EH (cell line): Measurements from ENCODE around the gene COL18A1.

Experiments used
- DNase-seq: peaks from one replicate; pipeline ENCODE4 v3.0.0-alpha.2; 2015; ENCODE audit warnings: low read depth

COL18A1 gene

DNA sequence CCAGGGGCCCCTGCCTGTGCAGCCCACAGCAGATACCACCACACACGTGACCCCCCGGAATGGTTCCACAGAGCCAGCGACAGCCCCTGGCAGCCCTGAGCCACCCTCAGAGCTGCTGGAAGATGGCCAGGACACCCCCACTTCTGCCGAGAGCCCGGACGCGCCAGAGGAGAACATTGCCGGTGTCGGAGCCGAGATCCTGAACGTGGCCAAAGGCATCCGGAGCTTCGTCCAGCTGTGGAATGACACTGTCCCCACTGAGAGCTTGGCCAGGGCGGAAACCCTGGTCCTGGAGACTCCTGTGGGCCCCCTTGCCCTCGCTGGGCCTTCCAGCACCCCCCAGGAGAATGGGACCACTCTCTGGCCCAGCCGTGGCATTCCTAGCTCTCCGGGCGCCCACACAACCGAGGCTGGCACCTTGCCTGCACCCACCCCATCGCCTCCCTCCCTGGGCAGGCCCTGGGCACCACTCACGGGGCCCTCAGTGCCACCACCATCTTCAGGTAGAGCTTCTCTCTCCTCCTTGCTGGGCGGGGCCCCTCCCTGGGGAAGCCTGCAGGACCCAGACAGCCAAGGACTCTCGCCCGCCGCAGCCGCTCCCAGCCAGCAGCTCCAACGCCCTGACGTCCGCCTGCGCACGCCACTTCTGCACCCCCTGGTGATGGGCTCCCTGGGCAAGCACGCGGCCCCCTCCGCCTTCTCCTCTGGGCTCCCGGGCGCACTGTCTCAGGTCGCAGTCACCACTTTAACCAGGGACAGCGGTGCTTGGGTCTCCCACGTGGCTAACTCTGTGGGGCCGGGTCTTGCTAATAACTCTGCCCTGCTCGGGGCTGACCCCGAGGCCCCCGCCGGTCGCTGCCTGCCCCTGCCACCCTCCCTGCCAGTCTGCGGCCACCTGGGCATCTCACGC lies 51.0 kb downstream of the COL18A1 start:
- no peak for DNase-seq

DNA sequence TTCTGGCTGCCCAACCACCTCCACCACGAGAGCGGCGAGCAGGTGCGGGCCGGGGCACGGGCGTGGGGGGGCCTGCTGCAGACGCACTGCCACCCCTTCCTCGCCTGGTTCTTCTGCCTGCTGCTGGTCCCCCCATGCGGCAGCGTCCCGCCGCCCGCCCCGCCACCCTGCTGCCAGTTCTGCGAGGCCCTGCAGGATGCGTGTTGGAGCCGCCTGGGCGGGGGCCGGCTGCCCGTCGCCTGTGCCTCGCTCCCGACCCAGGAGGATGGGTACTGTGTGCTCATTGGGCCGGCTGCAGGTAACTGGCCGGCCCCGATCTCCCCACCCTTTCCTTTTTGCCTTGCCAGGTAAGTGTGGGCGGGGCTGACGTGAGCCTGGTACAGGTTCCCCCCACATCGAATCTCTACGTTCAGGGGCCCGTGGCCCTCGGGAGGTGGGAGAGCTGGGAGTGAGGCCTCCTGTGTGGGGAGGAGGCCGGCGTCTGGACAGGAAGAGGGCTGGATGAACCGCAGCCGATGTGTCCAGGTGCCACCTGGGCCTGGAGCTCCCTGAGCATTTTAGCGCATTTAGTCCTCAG lies 51.7 kb downstream of the COL18A1 start:
- no peak for DNase-seq

DNA sequence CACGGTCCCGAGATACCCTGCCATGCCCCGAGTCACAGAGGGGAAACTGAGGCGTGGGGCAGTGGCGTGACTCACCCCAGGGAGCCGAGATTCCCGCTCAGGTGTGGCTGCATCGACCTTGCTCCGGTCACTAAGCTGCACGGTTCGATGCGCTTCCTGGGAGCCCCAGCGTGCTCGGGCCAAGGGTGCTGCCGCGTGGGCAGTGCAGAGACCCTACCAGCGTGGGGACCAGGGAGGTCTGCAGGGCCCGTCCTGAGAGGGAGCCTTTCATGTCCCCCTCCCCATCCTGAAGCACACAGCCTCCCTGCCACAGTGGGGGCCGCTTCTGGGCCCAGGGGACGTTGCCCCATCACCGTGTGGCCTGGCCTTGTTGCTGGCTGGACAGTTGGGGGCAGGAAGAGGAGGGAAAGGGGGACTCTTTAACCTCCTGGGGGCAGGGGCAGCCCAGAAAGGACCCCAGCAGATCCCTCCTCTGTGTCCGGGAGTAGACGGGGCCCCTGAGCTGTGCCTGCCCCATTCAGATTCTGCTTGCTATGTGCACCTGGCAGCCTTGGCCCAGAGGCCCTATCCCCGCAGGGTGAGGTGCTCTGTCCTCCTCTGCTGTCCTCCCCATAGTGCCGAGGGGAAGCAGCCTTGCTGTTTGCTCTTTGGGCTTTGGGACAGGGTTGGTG lies 52.3 kb downstream of the COL18A1 start:
- no peak for DNase-seq

DNA sequence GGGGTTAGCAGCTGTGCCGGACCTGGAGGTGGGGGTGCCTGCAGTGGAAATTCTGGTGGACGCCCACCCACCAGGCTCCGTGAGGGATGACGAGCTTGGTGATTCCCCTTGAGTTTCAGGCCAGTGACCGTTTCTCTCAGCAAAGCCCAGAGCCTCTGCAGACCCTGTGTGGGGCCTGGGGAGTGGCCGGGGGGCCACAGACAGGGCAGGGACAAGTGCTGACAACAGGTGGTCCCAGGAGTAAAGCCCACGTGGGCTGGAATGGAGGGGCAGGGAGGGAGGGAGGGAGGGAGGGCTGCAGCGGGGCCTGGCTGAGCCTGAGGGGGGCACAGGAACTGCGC lies 52.8 kb downstream of the COL18A1 start:
- no peak for DNase-seq

DNA sequence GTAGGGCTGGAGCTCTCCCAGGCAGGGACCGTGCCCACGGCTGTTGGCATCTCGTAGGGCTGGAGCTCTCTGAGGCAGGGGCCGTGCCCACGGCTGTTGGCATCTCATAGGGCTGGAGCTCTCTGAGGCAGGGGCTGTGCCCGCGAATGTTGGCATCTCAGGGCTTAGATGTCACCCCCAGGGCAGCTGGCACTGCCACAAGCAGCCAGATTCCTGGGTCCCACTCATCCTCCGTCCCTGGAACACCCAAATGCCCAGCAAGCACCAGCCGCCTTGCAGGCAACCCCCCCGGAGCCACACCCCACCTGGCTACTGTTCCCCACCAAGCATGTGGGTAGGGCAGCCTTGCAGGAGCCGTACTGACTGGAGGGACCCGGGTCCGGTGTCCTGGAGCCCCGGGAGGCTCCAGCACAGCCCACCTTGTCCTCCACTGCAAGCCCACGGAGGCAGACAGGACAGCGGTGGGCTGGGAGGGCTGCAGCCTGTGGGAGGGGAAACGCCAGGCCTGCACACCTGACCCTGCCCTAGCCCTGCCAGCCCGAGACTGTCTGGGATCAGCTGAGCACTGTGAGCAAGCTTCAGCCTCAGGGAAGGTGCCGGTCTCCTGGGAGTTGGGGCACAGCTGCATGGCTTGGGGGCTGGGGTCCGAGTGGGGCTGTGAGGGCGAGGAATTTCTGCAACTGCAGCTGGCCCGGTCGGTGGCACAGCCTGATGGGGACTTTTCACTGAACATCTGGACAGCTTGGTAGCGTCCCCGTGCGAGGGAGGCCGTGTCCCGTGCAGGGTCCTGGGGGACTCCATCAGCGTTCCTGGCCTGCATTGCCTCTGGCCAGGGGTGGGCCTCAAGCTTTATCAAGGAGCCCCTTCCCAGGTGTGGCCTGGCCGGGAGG lies 53.6 kb downstream of the COL18A1 start:
- DNase-seq = no peak

DNA sequence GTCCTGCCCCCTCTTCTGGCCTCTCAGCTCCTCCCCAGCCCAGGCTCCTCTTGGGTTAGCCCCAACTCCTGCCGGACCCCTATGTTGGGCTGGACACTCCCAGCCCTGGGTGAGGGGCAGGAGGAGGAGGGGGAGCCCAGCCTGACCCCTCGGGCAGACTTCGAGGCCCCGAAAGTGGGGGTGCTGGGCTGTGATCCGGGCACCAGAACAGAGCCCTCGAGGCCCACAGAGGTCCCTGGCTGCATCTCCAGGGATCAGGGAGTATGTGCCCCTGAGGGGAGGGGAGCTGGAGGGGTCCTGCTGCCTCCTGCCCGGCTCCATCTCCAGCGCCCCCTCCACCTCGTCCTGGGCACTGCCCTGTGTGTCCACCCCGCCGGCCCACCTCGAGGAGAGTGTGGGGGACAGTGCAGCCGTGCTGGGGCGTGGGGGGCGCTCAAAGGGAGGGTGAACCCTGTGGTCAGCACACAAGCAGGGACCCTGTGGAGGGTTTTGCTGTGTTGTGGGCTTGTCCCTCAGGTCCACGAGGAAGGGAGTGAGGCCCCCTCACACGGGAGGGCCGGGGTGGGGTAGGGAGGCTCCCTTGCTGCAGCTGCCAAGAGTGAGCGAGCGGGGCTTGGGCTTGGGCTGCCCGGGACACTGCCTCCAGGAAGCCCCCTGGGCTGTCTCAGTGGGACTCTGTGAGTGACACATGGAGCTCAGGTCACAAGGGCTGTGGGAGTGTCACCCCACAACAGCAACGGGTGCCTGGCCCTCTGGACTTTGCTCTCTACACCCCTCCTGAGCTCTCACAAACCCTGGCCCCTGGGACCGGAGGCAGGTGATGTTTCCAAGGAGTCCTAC lies 54.4 kb downstream of the COL18A1 start:
- no peak for DNase-seq

DNA sequence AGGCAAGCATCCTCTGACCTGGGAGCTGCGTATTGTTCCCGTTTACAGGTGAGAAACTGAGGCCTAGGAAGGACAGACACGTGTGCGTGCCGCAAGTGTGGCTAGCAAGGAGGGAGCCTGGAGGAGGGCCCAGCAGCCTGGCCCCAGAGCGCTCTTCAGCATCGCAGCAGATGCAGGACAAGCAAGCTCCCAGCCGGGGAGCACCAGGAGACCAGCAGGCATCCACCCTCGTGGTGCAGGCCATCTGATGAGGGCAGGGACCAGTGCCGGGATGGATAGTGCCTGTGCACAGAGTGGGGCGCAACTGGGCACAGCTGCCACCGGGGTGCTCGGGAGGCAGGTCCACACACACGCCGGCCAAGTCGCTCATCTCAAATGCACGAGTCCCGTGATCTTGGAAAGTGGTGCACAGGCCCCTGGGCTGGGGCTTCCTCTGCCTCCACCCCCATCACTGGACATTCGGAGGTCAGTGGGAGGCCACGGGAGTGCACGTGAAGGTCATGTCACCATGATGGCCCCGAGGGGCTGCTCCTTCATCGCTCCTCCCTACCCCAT lies 55.1 kb downstream of the COL18A1 start:
- peak; percentile 29 for DNase-seq

DNA sequence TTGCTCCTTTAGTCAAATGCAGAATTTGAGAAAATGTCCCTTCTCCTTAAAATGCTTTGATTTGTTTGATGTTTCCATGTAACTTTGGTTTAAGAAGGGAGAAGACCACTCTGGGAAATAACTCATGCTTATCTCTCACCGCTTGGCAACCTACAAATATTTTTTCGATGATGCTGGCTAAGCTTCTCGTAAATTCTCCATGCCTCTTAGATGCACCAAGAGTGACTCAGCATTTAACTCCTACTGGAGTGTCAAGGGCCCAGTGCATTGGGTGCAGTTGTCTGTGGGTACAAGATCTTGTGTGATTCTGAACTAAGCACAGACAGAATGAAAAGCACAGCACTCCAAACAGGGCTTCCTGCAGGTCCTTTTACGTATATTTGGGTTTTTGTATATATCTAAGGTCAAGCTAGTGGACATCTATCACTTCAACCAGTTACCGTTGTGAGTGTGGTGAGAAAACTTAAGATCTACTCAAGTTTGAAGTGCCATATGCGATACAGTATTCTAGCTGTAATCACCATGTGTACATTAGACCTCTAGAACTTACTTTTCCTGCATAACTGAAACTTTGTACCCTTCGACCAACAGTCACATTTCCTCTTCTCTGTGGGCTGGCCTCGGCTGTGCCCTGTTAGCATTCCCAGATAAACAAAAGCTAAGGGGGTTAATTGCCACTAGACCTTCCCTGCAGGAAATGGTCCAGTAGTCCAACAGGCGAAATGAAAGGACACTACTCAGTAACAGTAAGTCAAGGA lies 55.8 kb downstream of the COL18A1 start:
- peak; percentile 95 for DNase-seq

DNA sequence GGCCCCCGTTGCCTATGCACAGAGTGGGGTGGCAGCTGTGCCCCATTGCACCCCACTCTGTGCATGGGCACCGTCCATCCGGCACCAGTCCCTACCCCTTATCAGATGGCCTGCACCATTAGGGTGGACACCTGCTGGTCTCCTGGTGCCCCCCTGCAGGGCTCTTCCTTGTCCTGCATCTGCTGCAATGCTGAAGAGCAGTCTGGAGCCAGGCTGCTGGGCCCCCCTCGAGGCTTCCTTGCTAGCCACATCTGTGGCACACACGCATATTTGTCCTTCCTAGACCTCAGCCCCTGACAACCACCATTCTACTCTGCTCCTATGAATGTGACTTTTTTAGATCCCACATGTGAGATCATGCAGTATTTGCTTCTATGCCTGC lies 56.4 kb downstream of the COL18A1 start:
- DNase-seq = peak; percentile 45

DNA sequence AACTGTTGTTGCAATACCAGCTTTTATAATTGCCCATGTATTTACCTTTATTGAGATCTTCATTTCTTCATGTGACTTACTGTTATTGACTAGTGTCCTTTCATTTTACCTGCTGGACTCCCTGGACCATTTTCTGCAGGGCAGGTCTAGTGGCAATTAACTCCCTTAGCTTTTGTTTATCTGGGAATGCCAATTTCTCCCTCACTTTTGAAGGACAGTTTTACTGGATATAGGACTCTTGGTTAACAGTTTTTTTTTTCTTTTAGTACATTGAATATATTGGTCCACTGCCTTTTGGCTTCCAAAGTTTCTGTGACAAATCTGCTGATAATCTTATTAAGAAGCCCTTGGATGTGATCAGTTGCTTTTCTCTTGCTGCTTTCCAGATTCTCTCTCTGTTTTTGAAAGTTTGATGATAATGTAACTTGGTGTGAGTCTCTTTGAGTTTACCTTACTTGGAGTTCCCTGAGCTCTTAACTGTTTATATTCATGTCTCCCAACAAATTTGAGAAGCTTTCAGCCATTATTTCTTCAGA lies 56.9 kb downstream of the COL18A1 start:
- DNase-seq = no peak

DNA sequence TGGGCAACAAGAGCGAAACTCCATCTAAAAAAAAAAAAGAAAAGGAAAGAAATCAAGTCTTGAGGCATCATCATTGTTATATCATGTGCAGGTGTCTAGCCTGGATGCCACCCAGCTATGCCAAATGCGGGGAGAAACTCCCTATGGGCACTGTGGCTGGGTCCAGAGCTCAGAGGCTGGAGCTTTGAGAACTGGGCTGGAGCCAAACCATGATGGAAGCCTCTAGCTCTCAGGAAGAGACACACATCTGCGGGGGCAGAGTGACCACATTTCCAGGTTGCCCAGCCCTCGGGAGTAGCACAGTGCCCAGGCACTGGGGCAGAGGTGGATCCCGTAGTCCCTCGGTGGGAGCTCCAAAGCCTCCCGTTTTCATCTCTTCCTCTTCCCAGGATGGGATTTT lies 58.9 kb downstream of the COL18A1 start:
- no peak for DNase-seq

DNA sequence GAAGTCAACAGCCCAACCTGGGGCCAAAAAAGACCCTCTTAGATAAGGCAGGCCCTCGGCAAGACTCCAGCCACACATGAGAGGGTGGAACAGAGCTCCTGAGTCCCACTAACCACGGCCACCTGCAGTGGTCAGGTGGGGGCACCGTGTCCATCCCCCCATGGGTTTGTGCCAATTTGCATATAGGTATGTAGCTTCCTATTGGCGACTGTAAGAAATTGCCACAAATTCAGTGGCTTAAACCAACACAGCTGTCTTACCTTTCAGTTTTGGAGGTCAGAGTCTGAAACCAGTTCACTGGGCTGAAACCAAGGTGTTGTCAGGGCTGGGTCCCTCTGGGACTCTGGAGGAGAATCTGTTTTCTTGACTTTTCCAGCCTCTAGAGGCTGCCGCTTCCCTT lies 59.3 kb downstream of the COL18A1 start:
- DNase-seq = no peak

DNA sequence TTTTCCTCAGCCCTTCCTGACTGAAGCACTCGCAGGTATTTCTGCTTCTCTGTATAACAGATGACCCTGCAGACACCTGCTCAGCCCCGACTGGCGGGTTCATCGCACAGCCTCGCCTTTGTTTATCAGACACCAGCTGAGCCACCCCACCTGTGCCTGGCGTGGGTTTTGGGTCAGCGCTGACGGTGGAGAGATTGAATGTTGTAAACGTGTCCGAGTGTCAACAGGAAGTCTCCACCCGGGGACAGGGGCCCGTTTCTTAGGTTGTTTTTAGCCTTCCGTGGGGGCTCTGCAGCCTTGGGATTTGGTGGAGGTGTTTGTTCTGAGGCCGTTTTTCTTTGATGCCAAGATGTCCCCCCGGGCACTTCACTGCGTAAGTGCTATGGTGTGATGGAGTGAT lies 60.1 kb downstream of the COL18A1 start:
- DNase-seq = no peak

DNA sequence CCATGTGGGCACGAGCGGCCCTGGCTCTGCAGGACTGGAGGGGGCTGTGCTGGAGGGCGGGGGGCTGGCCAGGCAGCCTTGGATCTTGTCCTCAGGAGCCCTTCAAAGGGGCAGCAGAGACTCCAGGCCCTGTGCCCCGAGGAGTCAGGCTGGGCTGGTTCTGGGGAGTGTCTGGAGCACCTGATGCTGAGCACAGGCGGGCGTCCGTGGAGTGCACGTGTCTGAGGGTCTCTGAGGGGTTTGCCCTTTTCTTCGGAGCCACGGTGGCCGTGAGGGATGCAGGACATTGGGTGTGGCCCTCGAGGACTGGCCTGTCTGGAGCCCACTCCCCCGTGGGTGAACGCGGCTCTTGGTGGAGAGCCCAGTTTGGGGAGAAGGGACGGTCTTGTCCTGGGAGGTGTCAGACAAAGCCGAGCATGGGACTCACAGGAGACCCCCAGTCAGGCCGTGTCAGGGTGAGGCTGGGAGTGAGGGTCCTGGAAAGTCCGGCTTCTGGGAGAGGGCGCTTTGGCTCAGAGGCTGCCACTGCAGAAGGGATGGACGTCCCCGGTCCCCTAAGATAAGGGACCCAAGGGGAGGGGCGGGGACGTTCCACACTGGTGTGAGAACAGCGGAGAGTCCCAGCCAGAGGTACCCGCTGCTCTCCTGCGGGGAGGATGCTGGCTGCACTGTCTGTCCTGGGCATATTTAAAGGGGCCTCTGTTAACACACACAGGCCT lies 60.8 kb downstream of the COL18A1 start:
- DNase-seq = no peak

DNA sequence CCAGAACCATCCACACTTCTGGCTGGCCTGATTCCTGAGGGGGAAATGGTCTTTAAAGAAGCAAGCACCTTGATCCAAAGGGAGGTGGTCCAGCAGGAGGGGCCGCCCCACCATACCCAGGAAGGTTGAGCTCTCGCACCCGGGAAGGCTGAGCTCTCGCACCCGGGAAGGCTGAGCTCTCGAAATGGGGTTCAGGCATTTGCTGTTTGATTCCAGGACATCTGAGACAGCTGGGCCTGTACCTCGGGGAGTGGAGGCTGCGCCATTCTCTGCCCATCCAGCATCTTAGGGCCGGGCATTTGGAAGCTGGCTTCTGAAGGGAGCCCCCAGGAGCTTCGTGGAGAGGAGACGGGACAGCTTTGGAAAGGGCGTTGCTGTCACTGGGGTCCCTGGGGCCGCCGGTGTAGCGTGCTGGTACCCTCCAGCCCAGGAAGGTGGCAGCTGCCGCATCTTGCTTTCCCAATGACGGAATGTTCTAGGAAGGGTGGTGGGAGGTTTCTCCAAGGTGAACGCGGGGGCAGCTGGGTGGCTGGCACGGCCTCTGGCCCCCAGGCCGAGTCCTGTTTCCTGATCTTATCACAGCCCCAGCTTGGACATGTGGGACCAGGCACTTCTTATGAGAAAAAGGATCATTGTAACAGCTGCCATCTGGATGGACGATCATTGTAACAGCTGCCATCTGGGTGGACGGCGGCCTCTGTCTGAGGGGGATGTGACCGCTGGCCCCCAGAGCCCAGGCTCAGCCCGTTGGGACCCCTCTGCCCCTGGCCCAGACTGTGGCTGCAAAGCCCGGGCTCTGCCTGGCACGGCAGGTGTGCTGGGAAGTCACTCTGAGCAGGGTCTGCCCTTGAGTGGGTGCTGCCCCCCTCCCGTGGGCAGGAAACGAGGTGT lies 61.6 kb downstream of the COL18A1 start:
- no peak for DNase-seq

DNA sequence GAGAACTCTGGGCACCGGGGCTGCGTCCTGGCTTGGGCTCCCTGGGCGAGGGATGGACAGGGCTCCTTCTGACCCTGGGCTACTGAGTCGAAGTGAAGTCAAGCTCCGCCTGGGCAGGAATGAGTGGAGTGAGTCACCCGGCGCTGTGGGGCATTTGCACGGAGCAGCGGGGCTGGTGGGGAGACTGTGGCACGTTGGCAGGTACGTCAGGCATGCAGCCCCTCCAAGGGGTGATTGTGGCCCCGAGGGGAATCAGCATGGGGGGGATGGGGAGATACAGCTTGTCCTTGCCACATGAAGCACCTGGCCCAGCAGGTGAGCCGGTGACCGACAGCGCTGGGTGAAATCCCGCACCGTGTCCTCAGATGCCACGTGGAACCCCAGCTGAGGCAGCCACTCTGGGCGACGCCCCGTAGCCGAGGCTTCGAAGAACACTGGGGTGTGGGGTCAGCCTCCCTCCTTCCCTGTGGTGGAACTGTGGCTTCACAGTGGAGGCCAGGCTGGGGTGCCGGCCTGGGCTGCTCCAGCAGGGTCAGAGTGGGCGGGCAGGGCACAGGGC lies 62.3 kb downstream of the COL18A1 start:
- DNase-seq = peak; percentile 63

DNA sequence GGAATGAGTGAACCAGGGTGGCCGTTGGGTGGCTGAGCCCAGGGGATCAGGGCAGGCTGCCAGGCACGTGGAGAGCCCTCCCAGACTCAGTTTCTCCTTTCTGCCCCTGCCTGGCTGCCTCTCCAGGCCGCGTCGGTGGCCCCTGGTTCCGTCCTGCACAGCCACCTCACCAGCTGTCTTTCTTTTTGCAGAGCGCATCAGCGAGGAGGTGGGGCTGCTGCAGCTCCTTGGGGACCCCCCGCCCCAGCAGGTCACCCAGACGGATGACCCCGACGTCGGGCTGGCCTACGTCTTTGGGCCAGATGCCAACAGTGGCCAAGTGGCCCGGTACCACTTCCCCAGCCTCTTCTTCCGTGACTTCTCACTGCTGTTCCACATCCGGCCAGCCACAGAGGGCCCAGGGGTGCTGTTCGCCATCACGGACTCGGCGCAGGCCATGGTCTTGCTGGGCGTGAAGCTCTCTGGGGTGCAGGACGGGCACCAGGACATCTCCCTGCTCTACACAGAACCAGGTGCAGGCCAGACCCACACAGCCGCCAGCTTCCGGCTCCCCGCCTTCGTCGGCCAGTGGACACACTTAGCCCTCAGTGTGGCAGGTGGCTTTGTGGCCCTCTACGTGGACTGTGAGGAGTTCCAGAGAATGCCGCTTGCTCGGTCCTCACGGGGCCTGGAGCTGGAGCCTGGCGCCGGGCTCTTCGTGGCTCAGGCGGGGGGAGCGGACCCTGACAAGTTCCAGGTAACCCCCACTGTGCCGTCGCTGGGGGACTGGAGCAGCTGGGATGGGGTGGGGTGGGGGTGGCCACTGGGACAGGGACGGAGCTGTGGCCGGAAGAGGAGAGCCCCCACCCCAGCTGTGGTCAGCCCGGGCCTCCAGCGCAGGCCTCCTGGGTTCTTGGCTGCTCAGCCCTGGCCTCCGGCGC lies 63.3 kb downstream of the COL18A1 start:
- no peak for DNase-seq
